NCI-H69 (cell line): ENCODE measurements around the gene DHX16.
"Not testable (repeated sequence)": the region's sequence is repeated elsewhere in the genome, so short reads cannot be mapped to it uniquely, and the experiment has no call there.

ENCODE experiments used
- DNase-seq: peaks from one replicate; lab custom pipeline; 2025; lab: John Stamatoyannopoulos, UW

Gene DHX16

DNA sequence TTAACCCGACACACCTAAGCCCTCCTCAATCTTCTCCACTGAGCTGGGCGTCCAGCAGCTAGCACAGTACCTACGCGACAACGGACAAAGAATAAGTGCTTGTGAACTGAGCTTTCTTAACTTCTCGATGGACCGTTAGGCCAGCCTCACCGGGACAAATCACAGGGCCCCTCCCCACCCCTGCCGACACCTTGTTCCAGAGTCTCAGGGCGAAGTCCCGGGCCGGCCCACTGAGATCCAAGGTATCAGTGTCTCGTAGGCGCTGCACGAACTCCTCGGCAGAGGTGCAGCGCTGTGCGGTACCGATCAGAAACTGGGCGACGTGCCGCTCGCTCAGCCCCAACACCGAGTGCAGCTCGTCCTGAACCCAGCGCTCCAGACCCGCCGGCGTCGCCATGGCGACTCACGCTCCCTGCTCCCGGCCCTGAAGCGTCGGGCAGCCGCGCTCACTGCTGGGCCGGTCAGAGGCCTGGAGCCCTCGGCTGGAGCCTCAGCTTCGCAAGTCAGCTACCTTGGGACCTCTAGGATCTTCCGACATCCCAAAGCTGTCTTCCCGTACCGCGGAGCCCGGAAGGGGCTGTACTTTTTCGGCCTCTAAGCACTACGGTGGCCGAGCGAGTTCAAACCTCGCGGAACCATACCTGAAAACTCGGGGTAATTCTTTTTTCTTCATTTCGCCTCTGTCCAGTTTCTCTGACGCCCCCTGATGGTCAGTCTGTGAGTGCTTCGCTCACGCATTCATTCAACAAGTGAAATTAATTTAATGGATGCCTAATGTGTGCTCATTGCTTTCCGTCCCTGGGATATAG, at the start of gene DHX16:
Gene DHX16, minus strand, starts transcription at position 562 of the 809 bp plus-strand sequence. Its CDS starts 165 bp downstream, at position 397.
- DNase-seq: peak; percentile 99

DNA sequence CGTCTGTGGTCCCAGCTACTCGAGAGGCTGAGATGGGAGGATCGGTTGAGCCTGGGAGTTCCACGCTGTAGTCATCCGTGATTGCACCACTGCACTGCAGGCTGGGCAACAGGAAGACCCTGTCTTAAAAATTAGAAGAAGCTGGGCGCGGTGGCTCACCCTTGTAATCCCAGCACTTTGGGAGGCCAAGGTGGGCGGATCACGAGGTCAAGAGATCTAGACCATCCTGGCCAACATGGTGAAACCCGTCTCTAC, 49.1 kb upstream of the DHX16 start:
- DNase-seq: peak; percentile 41

DNA sequence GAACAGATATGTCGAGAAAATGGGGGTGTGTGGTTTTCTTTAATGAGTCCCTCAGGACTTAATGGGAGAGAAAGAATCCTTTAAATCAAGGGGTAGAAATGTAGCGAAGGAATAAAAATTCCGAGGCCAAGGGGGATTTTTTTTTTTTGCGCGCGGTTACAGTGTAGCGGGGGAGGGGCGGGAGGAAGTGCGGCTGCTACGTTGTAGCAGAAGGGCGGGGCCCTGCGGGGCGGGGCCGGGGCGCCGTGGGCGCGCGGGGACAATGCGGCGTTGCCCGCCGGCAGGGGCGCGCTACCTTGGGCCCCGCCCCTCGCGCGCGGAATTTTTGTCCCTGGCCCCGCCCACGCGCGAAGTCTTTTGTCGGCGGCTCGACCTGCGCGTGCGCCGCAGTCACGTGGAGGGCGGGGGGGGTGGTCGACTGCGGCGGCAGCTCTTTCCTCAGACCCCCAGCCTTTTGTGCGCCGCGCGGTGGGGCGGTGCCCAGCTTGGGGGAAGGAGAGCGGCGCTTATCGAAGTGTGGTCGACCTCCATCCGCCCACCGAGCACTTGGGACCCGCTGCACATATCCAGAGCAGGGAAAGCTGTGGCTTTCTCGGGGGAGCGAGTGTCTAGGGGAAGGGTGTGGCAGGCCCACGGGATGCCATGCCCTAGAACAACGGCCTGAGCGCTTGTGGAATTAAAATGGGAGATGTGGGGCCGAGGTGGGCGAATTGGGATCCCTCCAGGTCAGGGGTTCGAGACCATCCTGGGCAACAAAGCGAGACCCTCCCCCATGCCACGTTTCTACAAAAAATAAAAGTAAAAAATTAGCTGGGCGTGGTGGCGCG, 48.6 kb upstream of the DHX16 start:
- DNase-seq: peak; percentile 97

DNA sequence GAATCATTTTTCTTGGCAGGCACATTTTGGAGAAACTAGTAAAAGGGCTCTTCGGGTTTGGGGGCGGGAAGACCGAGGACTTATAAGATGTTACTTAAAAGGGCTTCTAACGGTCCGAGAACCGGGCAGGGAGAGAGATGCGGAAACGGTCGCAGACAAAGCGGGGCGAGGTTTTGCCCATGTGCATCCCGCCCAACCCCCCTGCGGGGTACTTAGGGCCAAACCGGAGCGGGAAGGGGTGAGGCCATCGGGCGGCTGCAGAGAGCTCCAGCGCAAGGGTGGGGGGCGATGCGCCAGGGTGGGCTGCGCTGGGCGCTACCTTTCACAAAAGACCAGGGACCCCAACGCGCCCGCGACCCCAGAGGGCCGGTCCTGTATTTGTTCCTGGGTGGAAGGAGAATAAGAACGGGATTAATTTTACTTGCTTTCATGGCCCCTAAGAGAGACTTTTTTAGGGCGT, 48.0 kb upstream of the DHX16 start:
- DNase-seq: peak; percentile 94

DNA sequence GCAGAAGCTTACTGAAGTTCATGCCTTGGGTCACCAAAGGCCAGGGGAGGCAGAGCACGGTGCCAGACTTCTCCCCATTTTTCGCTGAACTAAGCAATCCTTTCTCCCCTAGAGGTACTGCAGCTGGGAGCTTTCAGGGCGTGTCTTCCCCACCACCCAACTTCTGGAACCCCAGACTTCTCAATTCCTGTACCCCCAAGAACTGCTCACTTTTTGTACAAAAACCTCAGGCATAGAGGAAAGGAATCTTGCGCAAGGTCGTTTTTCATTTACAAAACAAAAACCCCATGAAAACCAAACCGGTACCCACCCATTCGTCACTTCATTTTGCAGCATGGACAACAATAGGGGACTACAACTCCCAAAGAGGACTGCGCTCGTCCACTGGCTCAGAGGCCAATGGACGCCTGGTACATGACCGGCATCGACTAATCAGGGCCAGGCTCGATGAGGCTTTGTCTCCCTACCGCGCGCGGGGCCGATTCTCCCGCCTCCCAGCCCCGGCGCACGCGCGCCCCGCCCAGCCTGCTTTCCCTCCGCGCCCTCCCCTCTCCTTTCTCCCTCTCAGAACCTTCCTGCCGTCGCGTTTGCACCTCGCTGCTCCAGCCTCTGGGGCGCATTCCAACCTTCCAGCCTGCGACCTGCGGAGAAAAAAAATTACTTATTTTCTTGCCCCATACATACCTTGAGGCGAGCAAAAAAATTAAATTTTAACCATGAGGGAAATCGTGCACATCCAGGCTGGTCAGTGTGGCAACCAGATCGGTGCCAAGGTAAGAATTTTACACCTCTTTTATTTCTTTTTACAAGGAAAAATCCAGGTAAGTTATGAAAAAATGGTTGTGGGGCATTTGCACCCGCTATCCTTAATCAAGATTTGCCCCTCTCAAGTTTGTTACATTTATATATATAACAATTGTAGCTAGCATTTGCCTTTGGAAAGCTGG, 47.3 kb upstream of the DHX16 start, which contains the start of gene TUBB:
Gene TUBB, plus strand, starts transcription at position 562 of the 947 bp plus-strand sequence. Its CDS starts 155 bp downstream, at position 717.
- DNase-seq: peak; percentile 99

DNA sequence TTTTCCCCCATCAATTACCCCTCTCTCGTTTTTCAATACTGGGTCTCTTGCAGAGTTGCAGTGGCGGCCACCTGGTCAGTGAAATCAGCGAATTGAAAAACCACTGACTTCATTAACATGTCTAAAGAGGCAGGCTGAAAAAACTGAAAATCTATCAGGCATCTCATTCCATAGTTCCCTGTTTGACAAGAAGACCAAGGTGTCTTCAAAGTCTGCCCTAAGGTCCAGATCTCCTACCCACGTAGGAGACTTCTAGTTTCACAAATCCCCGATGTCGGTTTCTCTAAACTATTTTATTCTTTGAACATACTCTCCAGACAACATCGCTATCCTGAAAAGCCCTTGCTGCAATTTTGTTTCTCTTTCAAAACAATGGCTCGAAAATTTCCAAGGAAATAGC, 46.5 kb upstream of the DHX16 start:
- peak; percentile 63 for DNase-seq

DNA sequence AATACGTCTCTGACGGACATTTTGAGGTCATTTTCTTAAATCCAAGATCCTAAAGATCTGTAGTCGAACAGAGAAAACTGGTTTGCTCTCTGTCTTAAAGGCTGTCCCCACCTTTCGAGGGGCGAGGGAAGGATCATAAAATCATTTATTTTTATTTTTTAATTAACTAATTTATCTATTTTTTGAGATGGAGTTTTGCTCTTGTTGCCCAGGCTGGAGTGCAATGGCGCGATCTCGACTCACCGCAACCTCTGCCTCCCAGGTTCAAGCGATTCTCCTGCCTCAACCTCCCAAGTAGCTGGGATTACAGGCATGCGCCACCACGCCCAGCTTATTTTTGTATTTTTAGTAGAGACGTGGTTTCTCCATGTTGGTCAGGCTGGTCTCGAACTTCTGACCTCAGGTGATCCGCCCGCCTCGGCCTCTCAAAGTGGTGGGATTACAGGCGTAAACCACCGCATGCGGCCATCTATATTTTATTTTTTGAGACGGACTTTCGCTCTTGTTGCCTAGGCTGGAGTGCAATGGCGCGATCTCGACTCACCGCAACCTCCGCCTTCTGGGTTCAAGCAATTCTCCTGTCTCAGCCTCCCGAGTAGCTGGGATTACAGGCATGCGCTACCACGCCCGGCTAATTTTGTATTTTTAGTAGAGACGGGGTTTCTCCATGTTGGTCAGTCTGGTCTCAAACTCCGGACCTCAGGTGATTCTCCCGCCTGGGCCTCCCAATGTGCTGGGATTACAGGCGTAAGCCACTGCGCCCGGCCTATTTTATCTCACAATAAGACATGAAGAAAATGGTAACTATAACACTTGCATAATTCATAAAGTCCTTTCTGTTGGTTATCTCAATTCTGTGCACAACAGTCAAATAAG, 45.3 kb upstream of the DHX16 start:
- DNase-seq: not testable (repeated sequence)

DNA sequence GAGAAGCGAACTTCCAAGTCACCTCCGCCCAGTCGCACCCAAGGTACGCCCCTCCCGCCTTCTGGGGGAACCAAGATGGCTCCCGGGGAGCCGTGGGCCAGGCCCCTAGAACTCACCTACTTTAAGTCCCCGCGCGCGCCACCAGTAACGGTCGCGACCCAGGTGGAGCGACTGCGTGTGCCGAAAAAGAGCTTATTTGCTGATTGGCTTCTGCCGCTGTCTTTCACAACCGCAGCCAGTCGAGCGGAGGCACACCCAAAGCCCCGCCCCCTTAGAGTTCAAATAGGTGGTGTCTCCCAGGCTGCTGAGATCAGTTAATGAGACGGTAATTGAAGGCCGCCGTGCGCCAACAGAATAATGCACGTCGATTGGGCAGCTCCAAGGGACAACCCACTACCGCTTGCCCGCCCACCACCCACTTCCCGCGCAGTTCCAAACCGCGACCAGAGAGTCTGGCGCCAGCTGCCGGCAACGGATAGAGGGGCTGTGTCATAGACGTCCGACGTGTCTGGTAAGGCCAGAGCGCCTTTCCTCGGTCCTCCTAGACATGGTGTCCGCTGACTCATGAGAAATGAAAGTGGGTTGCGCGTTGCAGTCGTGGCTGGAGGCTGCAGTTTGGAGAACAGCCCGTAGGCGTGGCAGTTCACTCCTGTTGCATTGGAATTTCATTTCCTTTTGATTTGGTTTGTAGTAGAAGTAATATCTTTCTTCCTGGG, 44.5 kb upstream of the DHX16 start, which contains the start of gene MDC1:
Gene MDC1, minus strand, starts transcription at position 153 of the 716 bp plus-strand sequence. CDS start 2,106 bp downstream, outside the sequence.
- DNase-seq: peak; percentile 100

DNA sequence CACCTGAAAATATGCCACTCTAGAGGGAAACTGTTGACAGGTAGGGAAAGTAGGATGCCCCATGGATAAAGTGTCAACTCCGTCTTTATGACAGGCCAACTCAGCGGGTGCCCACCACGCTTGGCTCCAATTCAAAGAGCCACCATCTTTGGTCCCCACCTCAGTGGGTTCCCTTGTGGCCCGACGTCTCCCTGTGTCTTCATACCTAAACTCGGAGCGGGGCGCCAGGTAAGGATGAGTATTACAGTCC, 44.0 kb upstream of the DHX16 start:
- DNase-seq: no peak

DNA sequence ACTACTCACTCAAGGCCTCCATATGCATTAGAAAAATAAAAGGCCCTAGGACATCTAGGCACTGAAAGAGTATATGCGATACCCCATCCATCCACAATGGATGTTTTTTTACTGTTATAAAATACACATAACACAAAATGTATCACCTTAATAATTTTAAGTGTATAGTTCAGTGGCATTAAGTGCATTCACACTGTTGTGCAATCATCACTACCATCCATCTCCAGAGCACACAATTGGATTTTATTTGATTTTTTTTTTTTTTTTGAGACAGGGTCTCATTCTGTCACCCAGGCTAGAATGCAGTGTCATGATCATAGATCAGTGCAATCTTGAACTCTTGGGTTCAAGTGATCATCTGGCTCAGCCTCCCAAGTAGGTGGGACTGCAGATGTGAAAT, 41.5 kb upstream of the DHX16 start:
- no peak for DNase-seq

DNA sequence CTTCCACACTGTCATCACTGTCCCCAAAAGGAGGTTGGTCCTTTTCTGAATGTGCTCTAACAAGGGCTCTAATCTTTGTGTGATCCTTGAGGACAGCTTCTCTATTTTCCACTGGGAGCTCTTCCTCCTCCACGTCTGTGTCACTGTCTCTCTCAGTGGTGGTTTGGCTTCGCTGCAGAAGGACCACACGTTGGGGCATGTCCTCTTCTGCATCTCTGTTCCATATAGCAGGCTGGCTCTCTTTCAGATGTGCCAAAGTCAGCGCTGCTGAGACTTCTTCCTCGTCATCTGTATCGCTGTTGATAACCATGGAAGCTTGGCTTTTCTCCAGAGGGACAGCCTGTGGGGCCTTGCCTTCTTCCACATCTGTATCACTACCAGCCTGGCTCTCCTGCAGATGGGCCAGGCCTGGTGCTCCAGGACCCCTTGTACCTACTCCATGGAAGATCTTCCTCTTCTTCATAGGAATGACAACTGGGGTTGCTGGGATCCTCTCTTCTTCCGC, 39.7 kb upstream of the DHX16 start:
- no peak for DNase-seq

DNA sequence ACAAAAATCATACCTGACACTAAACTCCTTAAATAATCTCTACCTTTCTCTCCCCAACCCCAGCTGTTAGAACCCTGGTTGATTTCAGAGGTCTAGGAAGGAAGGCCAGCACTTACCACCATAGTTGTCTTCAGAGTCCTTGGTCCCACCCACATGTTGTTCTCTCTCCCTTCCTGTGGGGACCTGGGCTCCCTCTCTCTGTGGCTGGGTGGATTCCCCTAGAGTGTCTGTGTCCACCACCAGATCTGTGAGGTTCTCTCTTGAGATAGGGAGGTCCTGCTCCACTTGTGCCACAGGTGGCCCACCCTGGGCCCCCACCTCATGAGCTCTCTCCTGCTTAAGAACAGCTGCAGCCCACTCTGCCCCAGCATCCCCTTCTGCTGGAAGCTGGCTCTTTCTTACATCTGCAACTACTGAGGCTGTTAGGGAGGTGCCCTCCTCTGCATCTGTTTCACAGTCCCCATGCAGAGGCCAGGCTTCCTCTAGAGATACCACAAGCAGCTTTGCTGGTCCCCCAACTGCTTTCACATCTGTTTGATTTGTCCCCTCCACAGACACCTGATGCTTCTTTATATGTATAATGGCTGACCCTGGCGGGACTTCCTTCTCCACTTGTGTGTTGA, 39.1 kb upstream of the DHX16 start:
- DNase-seq: no peak

DNA sequence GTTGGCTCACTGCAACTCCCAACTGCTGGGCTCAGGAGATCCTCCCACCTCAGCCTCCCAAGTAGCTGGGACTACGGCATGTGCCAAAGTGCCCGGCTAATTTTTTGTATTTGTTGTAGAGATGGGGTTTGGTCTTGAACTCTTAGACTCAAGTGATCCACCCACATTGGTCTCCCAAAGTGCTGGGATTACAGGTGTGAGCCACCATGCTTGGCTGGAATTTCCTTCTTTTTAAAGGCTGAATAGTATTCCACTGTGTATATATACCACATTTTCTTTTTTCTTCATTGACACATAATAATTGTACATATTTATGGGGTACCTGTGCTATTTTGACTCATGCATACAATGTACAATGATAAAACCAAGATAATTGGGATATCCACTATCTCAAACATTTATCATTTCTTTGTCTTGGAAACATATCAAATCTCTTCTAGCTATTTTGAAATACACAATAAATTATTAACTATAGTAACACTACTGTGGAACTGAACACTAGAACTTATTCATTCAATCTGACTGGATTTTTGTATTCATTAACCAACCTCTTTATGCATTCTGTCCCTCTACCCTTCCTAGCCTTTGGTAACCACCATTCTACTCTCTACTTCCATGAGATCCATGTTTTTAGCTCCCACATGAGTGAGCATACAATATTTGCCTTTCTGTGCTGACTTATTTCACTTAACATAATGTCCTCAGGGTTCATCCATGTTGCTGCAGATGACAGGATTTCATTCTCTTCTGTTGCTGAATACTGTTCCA, 36.5 kb upstream of the DHX16 start:
- no peak for DNase-seq

DNA sequence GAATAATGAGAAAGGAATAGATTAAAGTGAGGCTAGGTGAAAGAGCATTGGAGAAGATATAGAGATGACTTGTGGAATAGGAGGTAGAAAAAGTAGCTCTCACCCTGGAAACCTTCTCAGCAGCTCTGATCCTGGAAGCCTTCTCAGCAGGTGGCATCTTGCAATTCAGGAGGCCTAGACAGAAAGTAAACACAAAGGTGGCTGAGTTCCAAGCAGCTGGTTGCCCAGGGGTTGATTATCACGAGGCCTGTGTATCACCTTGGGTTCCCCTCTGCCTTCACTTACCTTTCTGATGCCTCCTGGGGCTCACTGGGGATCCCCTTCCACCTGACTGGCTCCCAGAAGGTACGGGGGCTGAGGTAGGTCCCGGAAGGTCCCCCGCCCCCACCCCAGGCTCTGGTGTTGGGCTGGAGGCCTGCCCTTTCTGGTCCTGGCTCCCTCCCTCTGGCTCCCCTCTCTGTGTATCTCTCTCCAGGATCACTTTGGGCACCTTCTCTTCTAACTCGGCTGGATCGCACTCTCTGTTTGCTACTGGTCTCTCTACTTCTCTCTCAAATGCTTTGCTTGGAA, 34.6 kb upstream of the DHX16 start:
- peak; percentile 94 for DNase-seq

DNA sequence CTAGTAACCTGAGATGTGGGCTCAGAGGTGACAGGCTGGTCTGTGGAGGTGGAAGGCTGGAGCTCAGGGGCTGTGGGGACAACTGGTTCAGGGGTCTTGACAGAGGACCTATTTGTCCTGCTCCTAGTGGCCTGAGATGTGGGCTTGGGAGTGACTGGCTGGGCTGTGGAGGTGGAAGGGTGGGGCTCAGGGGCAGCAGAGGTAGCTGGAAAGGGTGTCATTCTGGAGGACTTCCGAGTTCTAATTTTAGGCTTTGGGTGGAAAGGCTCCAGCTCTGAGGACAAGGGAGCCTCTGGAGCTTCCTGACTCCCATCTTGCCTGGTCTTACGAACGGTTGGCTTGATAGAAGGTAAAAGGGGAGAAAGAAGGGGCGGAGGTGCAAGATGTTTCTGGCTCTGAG, 32.8 kb upstream of the DHX16 start:
- no peak for DNase-seq

DNA sequence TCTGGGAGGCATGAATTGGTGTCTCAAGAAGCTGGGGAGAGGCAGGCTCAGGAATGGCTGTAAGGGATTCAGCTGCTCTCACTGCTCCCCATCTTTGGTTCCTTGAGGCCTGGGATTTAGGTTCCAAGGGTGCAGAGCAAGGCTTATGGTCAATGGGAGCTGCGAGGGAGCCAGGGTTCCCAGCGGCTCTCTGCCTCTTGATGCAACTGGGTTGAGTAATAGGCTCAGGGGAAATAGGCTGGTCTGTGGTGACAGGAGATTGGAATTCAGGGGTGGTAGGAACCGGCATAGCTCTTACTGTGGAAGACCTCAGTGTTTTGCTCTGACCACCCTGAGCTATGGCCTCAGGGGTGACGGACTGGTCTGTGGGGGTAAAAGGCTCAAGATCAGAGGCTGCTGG, 31.0 kb upstream of the DHX16 start:
- no peak for DNase-seq

DNA sequence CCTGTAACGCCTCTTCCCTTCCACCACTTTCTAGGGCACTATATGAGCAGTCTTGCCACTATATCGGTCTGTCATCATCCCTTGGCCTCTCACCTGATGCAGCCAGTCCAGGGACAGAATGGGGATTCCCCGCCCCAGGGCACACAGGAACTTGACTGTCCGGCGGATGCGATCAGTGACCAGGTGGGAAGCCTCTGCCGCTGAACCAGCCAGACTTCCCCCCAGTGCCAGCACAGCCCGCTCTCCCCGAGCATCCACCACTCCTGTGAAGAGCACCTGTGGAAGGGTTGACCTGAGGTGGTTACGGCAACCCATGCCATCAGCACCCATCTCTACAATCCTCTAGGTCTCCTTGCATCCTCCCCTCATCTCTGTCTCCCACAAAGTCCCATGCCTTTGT, 30.2 kb upstream of the DHX16 start:
- no peak for DNase-seq

DNA sequence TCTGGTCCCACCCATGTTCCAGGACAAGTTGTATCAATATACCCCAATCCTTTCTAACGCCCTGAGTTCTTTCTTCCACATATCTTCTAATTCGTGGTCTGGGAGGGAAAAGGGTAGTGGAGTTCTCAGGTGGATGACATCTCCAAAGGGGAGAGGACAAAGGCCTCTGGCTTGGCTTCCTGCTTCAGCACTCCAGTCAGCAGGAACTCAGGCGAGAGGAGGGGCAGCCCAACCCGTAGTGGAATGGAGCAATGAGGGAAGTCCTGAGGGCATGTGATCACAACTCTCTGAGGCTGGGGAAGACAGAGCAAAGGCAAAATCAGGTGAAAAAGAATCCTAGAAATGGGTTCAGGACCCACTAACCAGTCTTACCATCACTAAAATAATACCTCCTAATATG, 27.5 kb upstream of the DHX16 start:
- DNase-seq: no peak

DNA sequence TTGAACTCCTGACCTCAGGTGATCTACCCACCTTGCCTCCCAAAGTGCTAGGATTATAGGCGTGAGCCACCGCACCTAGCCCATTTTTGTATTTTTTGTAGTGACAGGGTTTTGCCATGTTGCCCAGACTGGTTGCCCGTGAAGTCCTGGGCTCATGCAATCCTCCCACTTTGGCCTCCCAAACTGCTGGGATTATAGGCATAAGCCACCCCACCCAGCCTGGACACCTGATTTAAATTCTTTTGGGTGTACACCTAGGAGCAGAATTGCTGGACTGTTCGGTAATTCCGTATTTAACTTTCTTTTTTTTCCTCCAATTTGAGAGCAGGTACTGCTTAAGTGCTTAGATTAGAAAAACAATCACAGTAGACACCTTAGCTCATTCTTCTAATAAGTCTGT, 23.6 kb upstream of the DHX16 start:
- DNase-seq: no peak
